ACHN (cell line): ENCODE measurements around the gene SYNE1.
"Not testable (repeated sequence)": the region's sequence is repeated elsewhere in the genome, so short reads cannot be mapped to it uniquely, and the experiment has no call there.

Experiments
- DNase-seq: peaks from one replicate; pipeline ENCODE4 v3.0.0-alpha.2; 2015
- in situ Hi-C: cut with HindIII; loops from 2 replicates; pipeline ENCODE4 v1.10.0; 2017; ENCODE audit warnings: low sequenced_read_pairs, low pct_ligation_motif_present, low pct_unique_long_range_greater_than_20kb

The SYNE1 gene

DNA sequence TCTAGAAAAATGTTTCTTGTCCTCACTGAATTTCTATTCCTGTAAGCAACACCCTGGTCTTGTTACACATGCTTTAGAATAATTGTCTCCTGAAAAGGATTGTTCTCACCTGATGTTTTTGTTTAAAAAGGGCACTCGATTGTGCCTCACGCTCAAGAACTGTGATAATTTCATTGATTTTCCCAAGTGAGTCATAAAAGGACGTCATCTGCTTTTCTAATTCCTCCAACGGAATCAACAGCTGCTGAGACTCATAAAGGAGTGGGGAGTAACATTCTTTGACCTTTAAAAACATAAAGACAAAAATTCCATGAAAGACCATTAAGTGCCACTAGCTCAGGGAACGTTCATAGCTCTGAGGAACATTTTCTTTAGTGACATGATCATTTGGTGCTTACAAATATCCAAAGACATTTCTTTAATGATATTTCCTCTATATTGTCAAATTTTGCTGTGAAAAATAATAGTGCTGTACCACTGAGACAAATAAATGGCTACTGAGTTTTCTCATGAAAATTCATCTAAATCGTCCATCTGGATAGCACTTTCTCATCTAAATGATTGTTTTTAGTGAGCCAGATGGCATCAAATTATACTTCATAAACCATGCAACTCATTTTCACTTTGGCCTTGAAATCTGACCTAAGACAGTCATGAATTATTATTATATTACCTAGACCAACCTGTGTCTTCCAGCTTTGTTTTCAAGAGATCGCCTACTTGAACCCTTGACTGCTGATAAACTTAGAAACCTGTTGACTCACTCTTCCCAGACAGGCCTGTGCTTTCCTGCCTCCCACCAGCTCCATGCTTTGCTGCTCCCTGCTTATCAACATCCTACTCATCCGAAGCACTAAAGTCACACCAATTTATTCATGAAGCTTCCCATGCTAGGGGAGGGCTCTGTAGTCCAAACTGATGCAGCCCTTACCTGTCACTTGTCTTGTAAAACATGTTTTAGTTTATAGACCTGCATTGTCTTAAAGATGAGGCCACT, 178.2 kb downstream of the SYNE1 start:
- no peak for DNase-seq
- in situ Hi-C loops: no loop called here

DNA sequence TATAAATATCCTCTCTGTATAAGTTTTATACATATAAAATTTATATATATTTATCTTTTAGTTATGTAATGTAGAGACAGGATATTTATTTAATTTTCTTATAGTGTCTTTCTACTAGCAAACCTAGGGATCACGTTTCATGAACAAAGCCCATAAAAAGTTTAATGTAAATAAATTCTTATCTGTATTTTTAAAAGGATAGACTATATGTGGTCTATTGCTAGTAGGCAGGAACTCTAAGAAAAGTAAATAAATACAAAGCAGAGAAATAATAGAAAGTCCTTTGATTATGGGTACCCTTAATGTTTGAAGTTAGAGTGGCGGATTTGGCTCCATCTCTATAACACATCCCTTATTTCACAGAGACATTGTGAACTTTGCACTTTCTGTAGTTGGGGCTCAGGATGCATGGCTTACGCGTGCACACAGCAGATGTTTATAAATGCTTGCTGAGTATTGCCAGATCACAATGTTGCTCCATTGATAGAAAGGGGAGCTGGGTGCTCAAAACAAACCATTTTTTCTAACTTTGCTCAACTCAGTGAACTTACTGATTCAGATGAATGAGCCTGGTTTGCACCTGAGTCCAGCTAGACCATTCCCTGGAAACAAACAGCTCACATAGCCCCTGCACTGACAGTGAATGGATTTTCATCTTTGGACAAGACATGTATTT, 179.1 kb downstream of the SYNE1 start:
- no peak for DNase-seq
- in situ Hi-C loops: no loop called here

DNA sequence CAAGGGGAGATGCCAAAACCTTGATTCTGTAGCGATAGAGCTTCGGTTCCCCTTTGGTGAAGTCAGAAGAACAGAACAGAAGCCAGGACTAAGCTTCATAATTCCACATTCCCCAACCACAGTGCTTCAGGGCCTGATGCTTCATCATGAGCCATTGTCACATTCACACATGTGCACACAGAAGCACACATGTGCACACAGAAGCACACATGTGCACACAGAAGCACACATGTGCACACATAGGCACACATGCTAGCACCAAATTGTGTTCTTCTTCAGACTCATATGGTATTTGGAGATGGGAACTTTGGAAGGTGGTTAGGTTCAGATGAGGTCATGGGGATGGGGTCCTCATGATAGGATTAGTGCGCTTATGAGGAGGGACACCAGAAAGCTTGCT, 183.2 kb downstream of the SYNE1 start:
- in situ Hi-C loops: no loop called here
- no peak for DNase-seq

DNA sequence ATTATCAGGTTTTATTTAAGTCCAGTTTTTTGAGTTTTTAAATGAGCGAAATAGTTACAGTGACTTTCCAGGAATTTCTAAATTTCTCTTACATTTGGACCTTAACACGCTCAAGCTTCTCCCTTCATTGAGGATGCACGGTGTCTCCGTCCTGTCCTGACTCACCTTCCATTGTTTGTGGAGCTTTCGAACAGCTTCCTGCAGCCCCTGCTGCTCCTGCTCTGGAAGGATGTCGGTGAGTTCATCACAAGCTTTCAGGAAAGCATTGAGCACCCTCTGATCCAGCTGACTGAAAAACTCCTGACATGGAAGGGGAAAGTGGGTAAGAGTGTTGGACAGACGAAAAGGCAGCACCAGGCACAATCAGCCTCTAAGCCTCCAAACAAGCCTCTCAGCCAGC, 183.7 kb downstream of the SYNE1 start:
- in situ Hi-C loops: no loop called here

DNA sequence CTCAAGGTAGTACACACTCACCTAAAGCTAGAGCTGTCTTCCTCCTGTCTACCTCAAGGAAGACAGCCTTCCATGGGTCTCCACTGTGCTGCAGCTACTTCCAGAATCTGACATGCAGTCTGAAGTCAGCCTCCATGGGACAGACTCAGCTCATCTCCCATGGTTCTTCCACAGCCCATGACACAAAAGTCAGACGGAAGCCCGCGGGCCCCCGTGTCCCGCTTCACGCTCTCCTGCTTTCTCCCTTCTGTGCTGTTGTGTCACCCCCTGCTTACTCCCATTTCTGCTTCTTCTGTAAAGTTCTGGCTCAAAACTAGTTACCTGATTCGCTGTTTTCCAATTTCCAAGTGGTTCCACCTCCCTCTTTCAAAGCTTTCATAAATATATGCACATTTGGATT, 184.5 kb downstream of the SYNE1 start:
- DNase-seq: no peak
- in situ Hi-C loops: no loop called here

More for the DNA sequence above, 183.7 kb downstream of the SYNE1 start:
- no peak for DNase-seq

DNA sequence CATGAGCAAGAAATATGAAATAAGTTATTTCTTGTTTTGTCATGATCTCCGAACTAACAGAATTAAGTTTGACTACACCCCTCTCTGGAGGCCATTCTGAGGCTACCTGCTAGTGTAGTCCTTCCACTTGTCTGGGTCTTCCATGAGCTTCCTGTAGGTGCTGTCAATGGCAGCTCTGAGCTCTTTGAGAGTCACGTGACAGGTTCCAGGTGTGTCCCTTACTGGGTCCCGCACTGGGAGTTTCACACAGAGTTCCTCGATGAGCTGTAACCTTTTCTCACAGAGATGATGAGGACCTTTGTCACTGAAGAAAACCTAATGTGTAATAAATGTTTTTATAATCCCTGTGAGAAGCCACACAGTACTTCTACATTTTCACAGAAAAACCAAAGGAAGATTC, 186.6 kb downstream of the SYNE1 start:
- DNase-seq: no peak
- in situ Hi-C loops: no loop called here

DNA sequence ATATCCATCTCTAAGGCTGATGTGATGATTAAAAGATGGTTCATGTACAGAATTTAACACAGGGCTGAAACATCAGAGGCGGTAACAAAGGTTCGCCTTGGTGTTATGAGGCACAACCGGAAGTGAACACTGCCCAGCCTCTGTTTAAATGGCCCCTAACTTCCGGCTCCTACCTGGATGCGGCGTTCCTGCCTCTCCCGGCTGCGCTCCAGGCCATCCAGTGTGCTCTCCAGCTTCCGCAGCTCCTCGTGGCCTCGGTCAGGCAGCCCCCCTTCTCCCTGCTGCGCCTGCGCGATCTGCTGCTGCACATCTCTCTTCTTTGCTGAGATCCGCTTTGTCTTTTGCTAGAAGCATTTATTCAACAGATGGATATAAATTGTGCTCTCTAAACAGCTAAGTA, 195.3 kb downstream of the SYNE1 start:
- DNase-seq: no peak
- in situ Hi-C loops: no loop called here

DNA sequence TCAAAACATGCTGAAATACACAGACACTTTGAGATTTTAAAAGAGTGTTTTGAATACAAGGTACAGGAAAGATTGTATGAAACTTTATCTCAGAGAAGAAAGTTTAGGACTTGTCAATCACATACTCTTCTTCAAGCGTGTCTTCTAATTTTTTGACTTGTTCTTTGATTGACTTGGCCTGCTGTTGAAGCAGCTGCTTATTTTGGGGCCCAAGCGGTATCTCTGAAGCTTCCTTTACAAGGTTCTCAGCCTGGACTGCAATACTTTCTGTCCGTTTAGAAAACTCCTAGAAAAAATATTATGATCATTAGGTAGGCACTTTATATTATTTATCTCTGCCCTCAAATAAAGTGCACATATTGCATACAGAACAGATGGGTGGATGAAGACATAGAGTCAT, 201.3 kb downstream of the SYNE1 start:
- no peak for DNase-seq
- in situ Hi-C loops: no loop called here

DNA sequence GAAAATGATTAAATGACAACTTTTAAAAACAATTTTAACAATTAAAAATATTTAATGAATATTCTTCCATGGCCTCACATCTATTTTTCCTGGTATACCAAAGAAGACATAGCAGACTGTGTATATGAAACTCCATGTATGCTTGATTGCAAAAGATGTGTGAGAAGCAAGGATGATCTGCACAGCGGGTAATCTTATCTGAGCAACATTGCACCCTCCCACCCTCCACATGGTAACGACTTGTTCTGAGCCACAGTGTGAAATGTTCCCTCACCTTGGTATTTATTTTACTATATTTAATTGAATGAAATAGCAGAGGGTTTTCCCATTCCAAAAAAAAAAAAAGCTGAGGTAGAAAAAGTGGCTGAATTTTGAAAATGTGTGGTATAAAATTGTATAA, 204.4 kb downstream of the SYNE1 start:
- no peak for DNase-seq
- in situ Hi-C loops: no loop called here

DNA sequence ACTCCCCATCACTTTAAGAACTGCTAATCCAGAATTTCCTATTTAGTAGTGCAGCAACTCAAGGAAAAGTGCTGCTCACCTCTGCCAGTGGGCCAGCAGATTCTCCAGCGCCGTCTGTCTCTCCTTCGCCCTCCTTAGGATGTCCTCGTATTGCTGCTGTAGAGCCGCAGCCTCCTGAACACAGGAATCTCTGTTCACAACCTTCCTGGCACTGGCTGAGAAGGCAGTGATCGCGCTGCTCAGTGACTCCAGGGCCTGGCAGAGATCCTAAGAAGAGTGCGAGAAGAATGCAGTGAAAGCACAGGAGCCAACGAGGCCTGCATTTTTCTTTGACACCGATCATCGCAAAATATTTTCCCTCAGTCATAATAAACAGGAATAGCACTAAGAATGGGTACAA, 209.0 kb downstream of the SYNE1 start:
- DNase-seq: peak; percentile 91
- in situ Hi-C loops: no loop called here

DNA sequence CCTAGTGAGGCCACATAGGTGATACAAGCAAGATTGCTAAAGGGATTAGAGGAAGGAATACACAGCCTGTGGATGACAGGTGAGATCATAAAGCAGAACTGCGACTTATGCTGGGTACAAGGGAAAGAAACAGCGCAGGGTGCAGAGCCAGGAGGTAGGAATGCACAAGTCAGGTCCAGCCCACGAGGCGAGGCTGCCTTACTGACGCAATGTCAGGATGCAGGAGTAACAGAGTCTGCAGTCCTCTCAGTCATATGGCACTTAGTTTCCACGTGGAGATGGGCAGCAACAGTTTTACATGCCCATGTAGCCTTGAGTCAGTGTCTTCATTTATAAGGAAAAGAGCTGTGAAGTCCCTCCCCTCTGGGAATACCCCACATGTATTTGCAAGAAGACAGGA, 210.9 kb downstream of the SYNE1 start:
- DNase-seq: peak; percentile 77
- in situ Hi-C loops: no loop called here

DNA sequence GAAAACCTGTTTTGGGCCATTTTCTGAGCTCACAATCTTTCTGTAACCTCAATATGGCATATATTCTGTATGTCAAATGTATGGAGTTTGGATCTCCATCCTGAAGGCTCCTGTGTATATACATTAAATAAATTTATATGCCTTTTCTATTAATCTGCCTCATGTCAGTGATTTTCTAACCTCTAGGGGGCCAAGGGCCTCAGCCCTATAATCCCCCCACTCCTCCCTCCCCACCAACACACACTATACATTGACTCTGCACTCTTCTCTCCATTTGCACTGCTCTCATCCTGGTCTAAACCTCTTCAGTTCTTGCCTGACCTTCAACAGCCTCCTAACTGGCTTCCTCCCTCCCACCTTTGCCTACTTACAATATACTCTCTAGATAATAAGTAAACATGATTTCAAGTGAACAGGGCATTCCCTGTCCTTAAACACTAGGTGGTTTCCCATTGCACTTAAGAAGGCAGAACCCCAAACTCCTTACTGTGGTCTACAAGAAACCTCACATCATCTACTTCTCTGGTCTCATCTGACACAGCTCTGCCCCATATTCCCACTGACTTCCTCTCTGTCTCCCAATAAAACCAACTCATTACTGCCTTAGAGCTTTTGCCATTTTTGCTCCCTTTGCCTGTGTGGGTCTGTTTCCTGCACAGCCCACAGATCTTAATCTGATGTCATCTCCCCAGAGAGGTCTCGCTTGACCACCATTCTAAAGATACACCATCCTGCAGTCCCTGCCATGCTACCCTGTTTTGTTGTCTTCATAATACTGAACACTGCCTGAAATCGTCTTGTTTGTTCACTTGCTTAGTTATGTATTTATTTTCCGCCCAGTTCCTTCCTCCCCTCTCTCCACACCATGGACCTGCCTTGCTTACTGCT, 213.7 kb downstream of the SYNE1 start:
- DNase-seq: no peak
- in situ Hi-C loops: no loop called here

DNA sequence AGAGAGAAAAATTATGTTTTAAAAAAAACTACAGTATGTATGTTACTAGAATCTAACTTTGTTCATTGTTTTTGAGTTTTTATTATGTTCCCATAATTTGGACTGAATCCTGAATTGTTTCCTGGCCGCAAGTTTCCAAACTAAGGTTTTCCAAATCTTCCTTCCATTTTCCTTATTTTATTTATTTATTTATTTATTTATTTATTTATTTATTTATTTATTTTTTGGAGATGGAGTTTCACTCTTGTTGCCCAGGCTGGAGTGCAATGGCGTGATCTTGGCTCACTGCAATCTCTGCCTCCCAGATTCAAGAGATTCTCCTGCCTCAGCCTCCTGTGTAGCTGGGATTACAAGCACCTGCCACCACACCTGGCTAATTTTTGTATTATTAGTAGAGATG, 215.7 kb downstream of the SYNE1 start:
- DNase-seq, in situ Hi-C loops: not testable (repeated sequence)

DNA sequence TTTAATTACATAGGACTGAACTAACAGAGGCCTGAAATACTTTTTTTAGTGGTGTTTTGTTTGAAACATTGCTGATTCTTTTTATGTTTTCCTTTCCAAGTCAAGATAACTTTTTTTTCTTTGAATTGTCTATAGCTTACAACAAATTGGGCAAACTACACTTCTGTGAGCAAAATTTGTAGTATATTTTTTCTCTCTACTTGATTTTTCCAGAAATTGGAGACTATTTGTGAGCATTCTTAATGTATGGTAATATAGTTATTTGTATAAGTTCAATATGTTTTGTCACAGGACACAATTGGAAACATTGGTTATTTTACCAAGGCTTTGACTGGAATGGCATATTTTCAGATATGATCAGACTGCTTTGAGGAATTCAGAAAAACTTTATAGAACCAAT, 216.5 kb downstream of the SYNE1 start:
- in situ Hi-C loops: no loop called here
- DNase-seq: no peak

DNA sequence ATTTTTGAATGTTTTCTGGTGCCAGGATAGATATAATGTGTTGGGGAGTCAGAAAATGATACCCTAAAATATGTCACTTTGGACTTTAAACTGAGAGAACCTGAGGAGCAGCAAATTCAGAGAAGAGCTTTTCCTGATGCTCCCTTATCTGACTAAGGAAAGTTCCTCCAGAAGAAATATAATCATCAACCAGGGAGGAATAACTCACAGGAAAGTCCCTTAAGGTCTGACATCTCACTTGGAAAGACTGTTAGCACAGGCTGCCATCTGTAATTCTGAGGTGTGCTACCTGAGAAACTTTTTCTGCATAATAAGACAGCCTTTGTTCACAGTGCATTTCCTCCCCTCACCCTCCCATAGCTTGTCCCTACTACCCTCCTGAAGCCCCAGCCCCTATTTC, 218.6 kb downstream of the SYNE1 start:
- peak; percentile 13 for DNase-seq
- in situ Hi-C loops: no loop called here

DNA sequence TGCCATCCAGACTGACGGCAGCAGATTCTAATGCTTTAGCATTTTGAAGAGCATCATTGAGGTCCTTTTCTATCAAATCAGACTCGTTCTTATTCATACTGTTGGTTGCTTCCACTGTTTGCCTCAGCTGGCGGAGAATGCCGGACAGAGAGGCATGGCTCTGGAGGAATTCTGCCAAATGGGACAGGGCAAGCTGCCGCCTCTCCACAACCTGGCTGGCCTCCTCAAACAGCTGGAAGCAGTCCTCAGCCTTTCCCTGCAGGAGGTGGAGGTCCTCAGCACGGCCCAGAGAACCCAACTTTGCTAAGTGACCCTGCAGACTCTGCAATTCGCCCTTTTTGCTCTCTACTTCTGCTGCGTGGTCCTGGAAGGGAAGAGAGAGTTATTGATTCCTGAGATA, 220.5 kb downstream of the SYNE1 start:
- DNase-seq: no peak
- in situ Hi-C loops: no loop called here

DNA sequence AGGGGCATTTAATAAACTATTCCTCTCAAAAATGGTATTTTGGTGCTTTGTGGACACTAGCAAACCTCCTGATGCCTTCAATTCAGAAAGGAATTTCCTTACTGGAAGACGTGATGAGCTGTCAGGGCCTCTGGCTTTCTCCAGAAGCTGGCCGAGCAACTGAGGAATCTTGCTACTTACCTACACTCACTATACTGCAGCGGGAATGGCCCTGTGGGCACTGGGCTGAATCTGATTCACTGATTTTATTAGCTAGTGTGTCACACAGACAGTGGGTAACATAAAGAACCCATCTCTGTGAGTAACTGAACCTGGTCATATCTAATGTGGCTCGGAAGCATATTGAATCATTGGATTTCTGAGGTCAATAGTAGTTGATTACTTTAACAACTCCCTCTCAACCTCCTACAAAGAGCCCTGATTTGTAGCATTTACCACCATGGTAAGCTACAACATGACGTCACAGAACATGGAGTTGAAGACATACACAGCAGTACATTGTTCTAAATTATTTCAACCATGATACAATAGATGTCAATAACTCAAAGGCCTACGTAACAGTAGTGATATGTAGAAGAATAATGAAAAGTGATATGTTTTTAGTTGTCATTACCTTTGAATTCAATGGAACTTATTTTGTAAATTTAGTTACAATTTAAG, 232.1 kb downstream of the SYNE1 start:
- DNase-seq: peak; percentile 69
- in situ Hi-C loops: no loop called here

DNA sequence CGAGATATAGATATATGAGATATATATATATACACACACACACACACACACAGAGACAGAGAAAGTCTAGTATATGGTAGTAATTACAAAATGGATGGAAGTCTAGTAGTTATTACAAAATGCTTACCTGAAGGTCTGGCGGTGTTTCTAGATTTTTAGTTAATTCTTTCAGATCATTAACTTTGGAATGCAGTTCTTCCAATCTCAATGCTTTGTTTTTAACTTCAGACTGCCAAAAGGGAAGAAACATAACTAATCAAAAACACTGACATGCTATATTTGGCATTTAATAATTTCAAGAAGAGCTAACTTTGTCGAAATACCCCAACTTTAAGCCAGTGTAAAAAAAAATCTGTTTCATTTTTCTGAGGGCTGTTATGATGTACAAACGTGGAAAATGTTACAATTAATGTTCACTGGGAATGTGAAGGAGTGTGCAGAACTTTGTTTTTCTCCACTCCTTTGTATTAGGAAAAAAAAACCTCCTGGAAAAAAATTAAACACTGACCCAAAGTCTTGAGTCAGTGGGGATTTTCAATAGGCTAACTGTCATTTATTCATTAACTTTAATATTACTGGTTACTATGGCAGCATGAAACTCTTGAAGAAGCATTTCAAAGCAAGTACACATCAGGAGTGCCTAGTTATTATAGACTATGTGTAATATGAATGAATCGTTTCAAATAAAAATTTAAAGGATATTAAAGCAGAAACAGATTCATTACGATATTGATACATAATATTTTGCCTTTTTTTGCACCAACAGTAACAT, 232.9 kb downstream of the SYNE1 start:
- DNase-seq: peak; percentile 87
- in situ Hi-C loops: no loop called here
